Anterior cingulate cortex (tissue), 58 donors: ENCODE data around the gene C20orf202.
"Not testable (repeated sequence)": the region's sequence is repeated elsewhere in the genome, so short reads cannot be mapped to it uniquely, and the experiment has no call there.

Experiments used
- DNase-seq, 58 donors: peaks; one replicate each; lab custom pipeline; 2025; lab: John Stamatoyannopoulos, UW

Gene C20orf202

DNA sequence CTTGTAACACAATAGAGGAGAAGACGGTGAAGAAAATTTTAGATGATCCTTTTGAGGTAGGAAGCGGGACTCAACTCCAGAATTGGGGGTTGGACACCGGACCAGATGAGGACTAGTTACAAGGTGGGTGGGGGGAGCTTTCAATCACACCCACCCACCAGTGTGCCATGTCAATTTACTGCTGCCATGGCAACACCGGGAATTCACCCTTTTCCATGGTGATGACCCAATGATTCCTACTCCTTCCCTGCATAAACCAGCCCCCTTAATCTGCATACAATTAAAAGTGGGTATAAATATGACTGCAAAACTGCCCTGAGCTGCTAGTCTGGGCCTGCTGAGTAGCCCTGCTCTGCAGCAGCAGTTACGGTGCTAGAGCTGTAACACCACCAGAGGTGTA is 37.3 kb downstream of the C20orf202 start:
- no peak for DNase-seq

DNA sequence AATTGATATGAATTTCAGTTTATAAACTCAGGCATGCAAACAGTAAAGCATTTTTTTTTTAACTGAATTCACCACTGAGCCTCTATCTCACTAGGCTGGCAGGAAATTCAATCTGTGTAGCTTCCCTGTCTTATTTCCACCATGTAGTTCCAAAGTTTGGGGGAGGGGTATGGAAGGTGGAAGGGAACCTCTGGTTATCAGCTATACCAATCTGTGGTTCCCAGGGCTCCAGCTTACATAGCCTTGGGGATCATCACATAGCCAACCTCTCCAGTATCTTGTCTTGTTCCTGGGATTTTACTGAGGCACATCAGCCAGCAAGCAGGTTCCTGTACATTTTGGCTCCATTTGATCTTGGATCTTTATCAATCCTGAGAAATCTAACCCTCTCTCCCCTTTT is 38.2 kb downstream of the C20orf202 start:
- no peak for DNase-seq

DNA sequence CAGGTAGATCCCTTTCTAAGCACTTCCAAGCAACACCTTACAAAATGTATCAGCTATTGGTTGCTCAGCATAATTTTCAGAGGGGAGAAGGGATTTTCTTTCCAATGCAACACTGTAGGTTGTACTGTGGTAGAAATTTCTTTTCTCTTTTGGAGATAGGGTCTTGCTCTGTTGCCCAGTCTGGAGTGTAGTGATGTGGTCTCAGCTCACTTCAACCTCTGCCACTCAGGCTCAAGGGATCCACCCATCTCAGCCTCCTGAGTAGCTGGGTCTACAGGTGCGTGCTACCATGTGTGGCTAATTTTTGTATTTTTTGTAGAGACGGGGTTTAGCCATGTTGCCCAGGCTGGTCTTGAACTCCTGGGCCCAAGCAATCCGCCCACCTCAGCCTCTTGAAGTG is 38.8 kb downstream of the C20orf202 start:
- DNase-seq: no peak

DNA sequence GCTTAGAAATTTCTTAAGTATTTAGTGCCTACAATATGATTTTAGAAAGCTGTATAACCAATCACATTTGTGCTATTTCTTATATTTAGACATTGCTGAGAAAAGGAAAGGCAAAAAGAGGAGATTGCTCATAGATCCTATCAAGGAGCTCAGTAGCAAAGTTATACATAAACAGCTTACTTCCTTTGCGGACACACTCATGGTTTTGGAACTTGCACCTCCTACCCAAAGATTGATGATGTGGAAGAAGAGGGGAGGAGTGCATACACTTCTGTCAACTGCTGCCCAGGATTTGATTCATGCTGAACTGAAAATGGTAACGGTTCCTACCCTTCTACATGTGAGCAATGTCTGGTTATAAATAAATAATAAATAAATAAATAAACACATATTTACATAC is 39.3 kb downstream of the C20orf202 start:
- no peak for DNase-seq

DNA sequence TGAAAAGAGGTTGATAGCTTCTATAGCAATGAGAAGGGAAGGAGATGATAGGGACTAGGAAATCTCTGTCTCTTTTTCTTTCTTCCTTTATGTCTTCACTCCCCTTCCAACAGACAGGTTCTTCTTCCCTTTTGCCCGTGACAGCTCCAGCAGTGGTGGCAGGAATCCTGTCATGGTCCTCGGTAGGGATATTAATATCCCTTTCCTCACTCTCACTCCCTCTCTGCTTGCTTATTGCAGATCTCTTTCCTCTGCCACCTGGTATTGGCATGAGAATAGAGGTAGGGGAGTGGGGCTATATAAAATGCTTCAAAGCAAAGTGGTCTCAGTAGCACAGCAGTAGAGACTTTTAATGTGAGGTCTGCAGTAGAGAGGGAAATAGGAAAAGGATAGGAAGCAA is 42.3 kb downstream of the C20orf202 start:
- DNase-seq: no peak

DNA sequence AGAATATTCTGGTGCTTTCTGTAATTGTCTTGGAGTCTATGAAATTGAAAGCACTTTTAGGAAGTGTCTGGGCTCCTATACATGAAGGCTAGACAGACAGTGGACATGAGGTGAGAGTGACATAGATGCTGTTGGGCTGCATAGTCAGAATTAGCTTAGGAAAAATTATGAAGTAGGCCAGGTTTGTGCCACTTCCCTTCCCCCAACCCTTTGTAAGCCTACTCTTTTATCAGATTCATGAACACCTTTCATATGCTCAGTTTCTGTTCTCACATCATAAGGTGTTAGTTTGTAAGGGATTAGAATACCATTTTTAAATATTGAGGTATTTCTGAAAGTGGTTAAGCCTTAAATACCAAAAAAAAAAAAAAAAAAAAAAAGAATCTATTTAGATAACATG is 44.4 kb downstream of the C20orf202 start:
- no peak for DNase-seq

GRCh38 chr20:1250282-1250681 is 47.0 kb downstream of the C20orf202 start:
- not testable (repeated sequence) for DNase-seq

DNA sequence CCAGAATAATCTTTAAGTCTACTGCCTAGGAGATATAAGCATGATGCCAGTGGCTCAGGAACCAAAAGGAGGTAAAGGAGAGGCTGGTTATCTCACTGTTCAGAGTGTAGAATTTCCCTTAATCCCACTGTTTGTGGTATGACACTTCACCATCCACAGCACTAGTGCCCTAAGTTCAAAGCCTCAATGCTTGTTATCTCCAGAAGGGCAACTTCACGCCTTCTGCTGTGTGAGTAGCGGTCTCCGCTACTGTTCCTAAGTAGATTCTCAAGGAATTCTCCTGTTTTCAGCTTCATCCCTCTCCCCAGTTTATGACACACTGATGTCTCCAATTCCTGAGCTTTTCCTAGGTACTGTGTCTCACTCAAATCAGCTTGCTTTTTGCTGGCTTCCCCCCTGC is 49.2 kb downstream of the C20orf202 start:
- no peak for DNase-seq

DNA sequence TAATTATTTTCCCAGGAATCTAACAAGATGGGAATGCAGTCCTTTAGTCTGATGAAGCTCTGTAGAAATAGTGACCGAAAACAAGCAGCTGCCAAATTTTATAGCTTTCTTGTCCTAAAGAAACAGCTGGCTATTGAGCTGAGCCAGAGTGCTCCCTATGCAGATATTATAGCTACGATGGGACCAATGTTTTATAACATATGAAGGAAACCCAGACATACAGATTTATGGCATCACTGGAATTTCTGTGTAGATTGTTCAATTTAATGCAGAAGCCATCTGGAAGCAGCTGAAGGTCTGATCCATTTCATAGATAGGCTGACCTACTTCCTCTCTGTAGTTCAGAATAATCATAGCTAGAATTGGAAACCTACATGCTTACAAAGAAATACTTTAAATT is 51.0 kb downstream of the C20orf202 start:
- DNase-seq: no peak

- DNase-seq: no peak
These were observed 52.4 kb downstream of the C20orf202 start for GRCh38 chr20:1255675-1256074.
